Naive B cell (primary cell): ENCODE results near the gene BAAT. TPM values are rescaled to one million over a fixed set of nuclear protein-coding genes. Genes with fewer than 3 reads are reported as not detected.

Experiments
- ATAC-seq, 2 donors: fragments of 150-1000 bp; cut with Tn5 transposase; 2 replicates each; pipeline ENCODE4 v1.10.0; 2021; ENCODE audit warnings: low read depth in 2 of 2, mild to moderate bottlenecking in 2 of 2, moderate library complexity in 2 of 2
- DNase-seq: peaks from one replicate; pipeline ENCODE4 v3.0.0; 2022
- H3K27ac Mint-ChIP-seq, 6 donors: one replicate each; pipeline ENCODE4 v1.8.0; 2020 to 2022; ENCODE audit warnings: mild to moderate bottlenecking in 6 of 6, mixed read lengths in 6 of 6, moderate library complexity in 5 of 6, inconsistent platforms in 2 of 6
- H3K27me3 Mint-ChIP-seq, 3 donors: one replicate each; pipeline ENCODE4 v1.8.0; 2021 to 2022; ENCODE audit warnings: mixed read lengths in 3 of 3, mild to moderate bottlenecking in 1 of 3
- H3K36me3 Mint-ChIP-seq, 2 donors: one replicate each; pipeline ENCODE4 v1.8.0; 2020 to 2022; ENCODE audit warnings: mixed read lengths in 2 of 2, inconsistent platforms in 1 of 2, mild to moderate bottlenecking in 1 of 2
- H3K4me1 Mint-ChIP-seq, 3 donors: one replicate each; pipeline ENCODE4 v1.8.0; 2020 to 2022; ENCODE audit warnings: mixed read lengths in 3 of 3, inconsistent platforms in 1 of 3, mild to moderate bottlenecking in 1 of 3, moderate library complexity in 1 of 3
- H3K4me3 Mint-ChIP-seq, 8 donors: one replicate each; pipeline ENCODE4 v1.8.0; 2020 to 2022; ENCODE audit warnings: mild to moderate bottlenecking in 8 of 8, mixed read lengths in 8 of 8, moderate library complexity in 8 of 8, inconsistent platforms in 2 of 8
- H3K9me3 Mint-ChIP-seq, 7 donors: one replicate each; pipeline ENCODE4 v1.8.0; 2020 to 2022; ENCODE audit warnings: mixed read lengths in 7 of 7, mild to moderate bottlenecking in 5 of 7, inconsistent platforms in 2 of 7, moderate library complexity in 1 of 7
- polyA plus RNA-seq, 6 donors: library from polyadenylated mRNA; unstranded; fragments of 300-500 nt; fragmentation: Illumina TruSeq; gene quantifications; one replicate each; pipeline ENCODE4 v1.2.3, GENCODE V29; 2021; ENCODE audit warnings: low read depth in 6 of 6

The BAAT gene
- polyA plus RNA-seq, 6 donors from 2014 or later: 0.12 TPM; not detected in 5

- Mint-ChIP-seq H3K36me3 (no peaks in the 10 kb centered on the region), H3K4me3 (no peak overlapping the region), H3K27ac (no peak overlapping the region), H3K9me3 (no peaks in the 10 kb centered on the region), H3K27me3 (peaks cover 20 to 35% (median 23%) of the 10 kb centered on the region in 3 donors), H3K4me1 (no peaks in the 10 kb centered on the region)
- ATAC-seq (no peak), DNase-seq (no peak)
These were observed 67.1 kb downstream of the BAAT start for GRCh38 chr9:101317735-101318134.

- H3K4me1 Mint-ChIP-seq: no peaks in the 10 kb centered on the region
- no peak overlapping the region for H3K4me3 Mint-ChIP-seq
- peaks cover 15 to 23% (median 22%) of the 10 kb centered on the region in 3 donors for H3K27me3 Mint-ChIP-seq
- H3K9me3 Mint-ChIP-seq: no peaks in the 10 kb centered on the region
- H3K27ac Mint-ChIP-seq: no peak overlapping the region
- ATAC-seq (no peak), DNase-seq (no peak)
- H3K36me3 Mint-ChIP-seq: no peaks in the 10 kb centered on the region
These were observed 69.7 kb downstream of the BAAT start for GRCh38 chr9:101315112-101315450.

GRCh38 chr9:101312661-101313060 is 72.1 kb downstream of the BAAT start:
- DNase-seq: no peak
- Mint-ChIP-seq H3K9me3 (no peaks in the 10 kb centered on the region), H3K4me3 (no peak overlapping the region), H3K27me3 (peaks cover 22 to 29% (median 28%) of the 10 kb centered on the region in 3 donors), H3K4me1 (no peaks in the 10 kb centered on the region), H3K27ac (peak overlapping the region in 1 of 6 donors; percentile 57), H3K36me3 (no peaks in the 10 kb centered on the region)
- ATAC-seq: no peak

- H3K9me3 Mint-ChIP-seq: no peaks in the 10 kb centered on the region
- H3K4me1 Mint-ChIP-seq: no peaks in the 10 kb centered on the region
- ATAC-seq (peak; percentile 43 to 45), DNase-seq (peak; percentile 32)
- peaks cover 21 to 30% (median 29%) of the 10 kb centered on the region in 3 donors for H3K27me3 Mint-ChIP-seq
- no peak overlapping the region for H3K4me3 Mint-ChIP-seq
- H3K36me3 Mint-ChIP-seq: no peaks in the 10 kb centered on the region
- H3K27ac Mint-ChIP-seq: no peak overlapping the region
These were observed 72.9 kb downstream of the BAAT start for GRCh38 chr9:101311758-101312420.

- no peaks in the 10 kb centered on the region for H3K4me1 Mint-ChIP-seq
These were observed 73.6 kb downstream of the BAAT start for GRCh38 chr9:101311191-101311590.

More at GRCh38 chr9:101311191-101311590, 73.6 kb downstream of the BAAT start:
- ATAC-seq (no peak), DNase-seq (no peak)
- Mint-ChIP-seq H3K27ac (no peak overlapping the region), H3K36me3 (no peaks in the 10 kb centered on the region), H3K9me3 (no peaks in the 10 kb centered on the region), H3K27me3 (peaks cover 16 to 37% (median 26%) of the 10 kb centered on the region in 3 donors), H3K4me3 (no peak overlapping the region)

Other genes starting within 250 kb of the BAAT start
- gene MRPL50, start 13.6 kb upstream of the BAAT start, polyA plus RNA-seq: 10 to 100 TPM in 5 of 6 donors, 1 to 10 TPM in 1; 9.2 to 15.0 (median 12.5) TPM
- 1 to 10 TPM; 1.3 to 5.0 (median 3.8) TPM for gene ZNF189, start 13.8 kb upstream of the BAAT start, polyA plus RNA-seq
- under 1 TPM in 2 of 6 donors, not detected in 4; 0.18 to 0.22 TPM for gene ALDOB, start 50.8 kb upstream of the BAAT start, polyA plus RNA-seq
- gene RNF20, start 148.8 kb upstream of the BAAT start, polyA plus RNA-seq: 10 to 100 TPM; 15.3 to 45.0 (median 41.1) TPM
- not detected for gene PPP3R2, start 210.0 kb upstream of the BAAT start, polyA plus RNA-seq